Measurements from ENCODE around the gene DYNLRB1.

DNA sequence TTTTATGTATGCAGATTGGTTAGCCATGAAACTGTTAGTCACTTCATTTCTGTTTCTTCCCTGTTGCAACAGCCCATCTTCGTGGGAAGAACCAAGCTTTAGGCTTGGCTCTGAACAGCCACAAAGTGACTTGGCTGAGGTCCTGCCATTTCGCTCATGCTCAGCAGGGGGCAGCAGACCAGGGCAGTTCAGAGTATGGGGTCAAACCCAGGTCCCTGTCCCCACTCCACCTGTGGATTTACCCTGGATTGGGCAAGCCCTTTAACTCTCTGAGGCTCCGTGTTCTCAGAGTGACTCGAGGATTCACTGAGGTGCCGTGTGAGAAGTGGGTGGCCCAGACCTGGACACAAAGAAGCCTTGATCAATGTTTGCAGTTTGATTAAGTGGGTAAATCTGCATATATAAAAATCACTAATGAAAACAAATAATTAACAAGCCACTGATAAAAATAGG is 22.5 kb downstream of the DYNLRB1 start:
- TF ChIP-seq, protein P1, sequence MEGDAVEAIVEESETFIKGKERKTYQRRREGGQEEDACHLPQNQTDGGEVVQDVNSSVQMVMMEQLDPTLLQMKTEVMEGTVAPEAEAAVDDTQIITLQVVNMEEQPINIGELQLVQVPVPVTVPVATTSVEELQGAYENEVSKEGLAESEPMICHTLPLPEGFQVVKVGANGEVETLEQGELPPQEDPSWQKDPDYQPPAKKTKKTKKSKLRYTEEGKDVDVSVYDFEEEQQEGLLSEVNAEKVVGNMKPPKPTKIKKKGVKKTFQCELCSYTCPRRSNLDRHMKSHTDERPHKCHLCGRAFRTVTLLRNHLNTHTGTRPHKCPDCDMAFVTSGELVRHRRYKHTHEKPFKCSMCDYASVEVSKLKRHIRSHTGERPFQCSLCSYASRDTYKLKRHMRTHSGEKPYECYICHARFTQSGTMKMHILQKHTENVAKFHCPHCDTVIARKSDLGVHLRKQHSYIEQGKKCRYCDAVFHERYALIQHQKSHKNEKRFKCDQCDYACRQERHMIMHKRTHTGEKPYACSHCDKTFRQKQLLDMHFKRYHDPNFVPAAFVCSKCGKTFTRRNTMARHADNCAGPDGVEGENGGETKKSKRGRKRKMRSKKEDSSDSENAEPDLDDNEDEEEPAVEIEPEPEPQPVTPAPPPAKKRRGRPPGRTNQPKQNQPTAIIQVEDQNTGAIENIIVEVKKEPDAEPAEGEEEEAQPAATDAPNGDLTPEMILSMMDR (IDR thresholded peaks at IDR 0.05): peak in 5 of 7 experiments; percentile 44 to 86 (median 76)
- TF ChIP-seq POLR2A (IDR thresholded peaks at IDR 0.05) (no peak), POLR2AphosphoS5 (IDR thresholded peaks at IDR 0.05) (no peak), EP300 (IDR thresholded peaks at IDR 0.05) (no peak)
